Measurements from ENCODE around the gene TIMM13. TPM values are rescaled to one million over a fixed set of nuclear protein-coding genes. Genes with fewer than 3 reads are reported as not detected.

The TIMM13 gene
- total RNA-seq, 1 donor from 2014 or later = 22.3 TPM

DNA sequence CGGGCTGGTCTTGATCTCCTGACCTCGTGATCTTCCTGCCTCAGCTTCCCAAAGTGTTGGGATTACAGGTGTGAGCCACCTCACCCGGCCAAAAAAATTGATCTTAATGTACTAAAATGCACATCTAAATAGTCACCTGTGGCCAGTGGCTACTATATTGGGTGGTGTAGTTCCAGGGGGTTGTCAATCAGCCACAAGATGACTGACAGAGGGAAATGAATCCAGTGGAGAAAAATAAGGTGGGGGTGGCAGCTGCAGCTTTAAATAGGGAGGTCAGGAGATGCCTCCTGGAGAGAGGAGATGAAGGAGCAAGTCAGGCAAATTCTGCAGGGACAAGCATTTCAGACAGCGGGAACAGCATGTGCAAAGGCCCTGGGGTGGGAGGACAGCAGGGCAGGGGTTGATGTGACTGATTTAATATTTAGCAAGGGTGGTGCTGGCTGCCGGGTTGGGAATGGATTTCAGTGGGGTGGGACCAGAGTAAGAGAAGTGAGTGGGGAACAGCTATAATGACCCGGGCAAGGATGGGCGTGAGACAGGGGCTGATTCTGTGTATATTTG, 18.0 kb downstream of the TIMM13 start:
- Mint-ChIP-seq H3K36me3 (no peaks in the 10 kb centered on the region), H3K9me3 (peaks cover 10% of the 10 kb centered on the region)

GRCh38 chr19:2408247-2408646, 19.1 kb downstream of the TIMM13 start:
- Histone ChIP-seq H3K9ac (no peak overlapping the region), H3K27ac (no peak overlapping the region), H3K36me3 (no peaks in the 10 kb centered on the region), H3K27me3 (no peaks in the 10 kb centered on the region), H3K4me1 (no peaks in the 10 kb centered on the region), H3F3A (ENCODE audit: low read depth) (peaks cover 4% of the 10 kb centered on the region), H3K4me3 (no peak overlapping the region), H2AFZ (replicated peaks) (no peak overlapping the region), H3K4me2 (no peak overlapping the region), H3K79me2 (ENCODE audit: low read depth) (no peaks in the 10 kb centered on the region), H4K20me1 (ENCODE audit: low read depth) (no peaks in the 10 kb centered on the region), H3K9me3 (ENCODE audit: low read depth) (no peaks in the 10 kb centered on the region)
- no peaks in the 10 kb centered on the region for H3K36me3 Mint-ChIP-seq
- no peak overlapping the region for H3K4me3 Mint-ChIP-seq
- DNase-seq (ENCODE audit: low spot score) = no peak
- H3K27me3 Mint-ChIP-seq (ENCODE audit: insufficient read depth, low read depth) = peaks cover 6% of the 10 kb centered on the region
- H3K27ac Mint-ChIP-seq = no peak overlapping the region
- peaks cover 15% of the 10 kb centered on the region for H3K9me3 Mint-ChIP-seq
- TF ChIP-seq EZH2 (IDR thresholded peaks at IDR 0.05) (no peak), EZH2phosphoT487 (IDR thresholded peaks at IDR 0.05) (no peak)
- TF ChIP-seq, protein P1, sequence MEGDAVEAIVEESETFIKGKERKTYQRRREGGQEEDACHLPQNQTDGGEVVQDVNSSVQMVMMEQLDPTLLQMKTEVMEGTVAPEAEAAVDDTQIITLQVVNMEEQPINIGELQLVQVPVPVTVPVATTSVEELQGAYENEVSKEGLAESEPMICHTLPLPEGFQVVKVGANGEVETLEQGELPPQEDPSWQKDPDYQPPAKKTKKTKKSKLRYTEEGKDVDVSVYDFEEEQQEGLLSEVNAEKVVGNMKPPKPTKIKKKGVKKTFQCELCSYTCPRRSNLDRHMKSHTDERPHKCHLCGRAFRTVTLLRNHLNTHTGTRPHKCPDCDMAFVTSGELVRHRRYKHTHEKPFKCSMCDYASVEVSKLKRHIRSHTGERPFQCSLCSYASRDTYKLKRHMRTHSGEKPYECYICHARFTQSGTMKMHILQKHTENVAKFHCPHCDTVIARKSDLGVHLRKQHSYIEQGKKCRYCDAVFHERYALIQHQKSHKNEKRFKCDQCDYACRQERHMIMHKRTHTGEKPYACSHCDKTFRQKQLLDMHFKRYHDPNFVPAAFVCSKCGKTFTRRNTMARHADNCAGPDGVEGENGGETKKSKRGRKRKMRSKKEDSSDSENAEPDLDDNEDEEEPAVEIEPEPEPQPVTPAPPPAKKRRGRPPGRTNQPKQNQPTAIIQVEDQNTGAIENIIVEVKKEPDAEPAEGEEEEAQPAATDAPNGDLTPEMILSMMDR (IDR thresholded peaks at IDR 0.05) = no peak
- H3K4me1 Mint-ChIP-seq = no peaks in the 10 kb centered on the region

More for the DNA sequence above, 18.0 kb downstream of the TIMM13 start:
- no peak overlapping the region for H3K4me3 ChIP-seq
- no peak for DNase-seq (ENCODE audit: low spot score)
- H3K4me1 ChIP-seq = no peaks in the 10 kb centered on the region
- Mint-ChIP-seq H3K27ac (no peak overlapping the region), H3K27me3 (ENCODE audit: insufficient read depth, low read depth) (peaks cover 7% of the 10 kb centered on the region), H3K4me3 (peak overlapping the region; percentile 67), H3K4me1 (no peaks in the 10 kb centered on the region)
- no peaks in the 10 kb centered on the region for H3K27me3 ChIP-seq
- no peaks in the 10 kb centered on the region for H4K20me1 ChIP-seq (ENCODE audit: low read depth)
- H3F3A ChIP-seq (ENCODE audit: low read depth) = peaks cover 4% of the 10 kb centered on the region
- H3K79me2 ChIP-seq (ENCODE audit: low read depth) = no peaks in the 10 kb centered on the region
- no peaks in the 10 kb centered on the region for H3K9me3 ChIP-seq (ENCODE audit: low read depth)
- TF ChIP-seq, protein P1 (IDR thresholded peaks at IDR 0.05) = no peak
- TF ChIP-seq EZH2 (IDR thresholded peaks at IDR 0.05) (no peak), EZH2phosphoT487 (IDR thresholded peaks at IDR 0.05) (no peak)
- H2AFZ ChIP-seq (replicated peaks) = no peak overlapping the region
- H3K36me3 ChIP-seq = no peaks in the 10 kb centered on the region
- no peak overlapping the region for H3K4me2 ChIP-seq
- H3K27ac ChIP-seq = no peak overlapping the region
- no peak overlapping the region for H3K9ac ChIP-seq

- no peaks in the 10 kb centered on the region for H4K20me1 ChIP-seq (ENCODE audit: low read depth)
- no peak overlapping the region for H3K4me3 ChIP-seq
- peaks cover 8% of the 10 kb centered on the region for H3K9me3 Mint-ChIP-seq
- no peaks in the 10 kb centered on the region for H3K27me3 ChIP-seq
- no peaks in the 10 kb centered on the region for H3K9me3 ChIP-seq (ENCODE audit: low read depth)
- no peak overlapping the region for H3K4me2 ChIP-seq
- DNase-seq (ENCODE audit: low spot score) = no peak
- no peaks in the 10 kb centered on the region for H3K4me1 Mint-ChIP-seq
- no peak overlapping the region for H3K27ac Mint-ChIP-seq
- H3K4me1 ChIP-seq = no peaks in the 10 kb centered on the region
- peaks cover 8% of the 10 kb centered on the region for H3K27me3 Mint-ChIP-seq (ENCODE audit: insufficient read depth, low read depth)
- H3F3A ChIP-seq (ENCODE audit: low read depth) = no peaks in the 10 kb centered on the region
- H3K4me3 Mint-ChIP-seq = no peak overlapping the region
- no peak overlapping the region for H3K9ac ChIP-seq
- H3K36me3 Mint-ChIP-seq = no peaks in the 10 kb centered on the region
- no peaks in the 10 kb centered on the region for H3K36me3 ChIP-seq
- H2AFZ ChIP-seq (replicated peaks) = no peak overlapping the region
- no peak overlapping the region for H3K27ac ChIP-seq
- TF ChIP-seq, protein P1 (IDR thresholded peaks at IDR 0.05) = no peak
- TF ChIP-seq EZH2phosphoT487 (IDR thresholded peaks at IDR 0.05) (no peak), EZH2 (IDR thresholded peaks at IDR 0.05) (no peak)
- no peaks in the 10 kb centered on the region for H3K79me2 ChIP-seq (ENCODE audit: low read depth)
These were observed 27.8 kb downstream of the TIMM13 start for GRCh38 chr19:2399582-2399981.
